GM20000 (cell line): Measurements from ENCODE around the gene SLC66A3.

Experiments used
- DNase-seq: peaks from one replicate; pipeline ENCODE4 v3.0.0; 2012; ENCODE audit warnings: low spot score
- CTCF ChIP-seq: IDR thresholded peaks from 2 replicates; pipeline ENCODE4 v1.5.1; 2012; ENCODE audit warnings: mild to moderate bottlenecking, control low read depth; ENCODE audit errors: extremely low read depth, missing control alignments

SLC66A3 gene

GRCh38 chr2:11146076-11146475, 9.2 kb upstream of the SLC66A3 start:
- TF ChIP-seq CTCF = no peak
- no peak for DNase-seq

GRCh38 chr2:11147263-11147662, 8.0 kb upstream of the SLC66A3 start:
- no peak for DNase-seq
- no peak for TF ChIP-seq CTCF

- TF ChIP-seq CTCF = no peak
These were observed 2.7 kb upstream of the SLC66A3 start for GRCh38 chr2:11152591-11152990.

GRCh38 chr2:11154016-11154922, 998 bp upstream of the SLC66A3 start:
- TF ChIP-seq CTCF = no peak
- DNase-seq = no peak

More at GRCh38 chr2:11152591-11152990, 2.7 kb upstream of the SLC66A3 start:
- DNase-seq = no peak

- DNase-seq = peak; percentile 100
- TF ChIP-seq CTCF = no peak
These were observed 315 bp upstream of the SLC66A3 start for GRCh38 chr2:11154923-11155380.

GRCh38 chr2:11156396-11157075, 1.3 kb downstream of the SLC66A3 start:
- DNase-seq = no peak

More at GRCh38 chr2:11156396-11157075, 1.3 kb downstream of the SLC66A3 start:
- TF ChIP-seq CTCF = no peak
